Kidney capillary endothelial cell (primary cell): ENCODE measurements around the gene NUBPL.
A peak's percentile ranks its signal among the peaks of the same experiment; 100 is the strongest.
"Not testable (repeated sequence)": the region's sequence is repeated elsewhere in the genome, so short reads cannot be mapped to it uniquely, and the experiment has no call there.

Experiments
- DNase-seq: peaks from one replicate; pipeline ENCODE4 v3.0.0-alpha.2; 2018; ENCODE audit warnings: low spot score

The NUBPL gene

GRCh38 chr14:31880935-31881334, 319.7 kb downstream of the NUBPL start:
- DNase-seq, result peak; percentile 91

- DNase-seq, result peak; percentile 33
Observed at GRCh38 chr14:31881531-31882310, 320.5 kb downstream of the NUBPL start.

DNA sequence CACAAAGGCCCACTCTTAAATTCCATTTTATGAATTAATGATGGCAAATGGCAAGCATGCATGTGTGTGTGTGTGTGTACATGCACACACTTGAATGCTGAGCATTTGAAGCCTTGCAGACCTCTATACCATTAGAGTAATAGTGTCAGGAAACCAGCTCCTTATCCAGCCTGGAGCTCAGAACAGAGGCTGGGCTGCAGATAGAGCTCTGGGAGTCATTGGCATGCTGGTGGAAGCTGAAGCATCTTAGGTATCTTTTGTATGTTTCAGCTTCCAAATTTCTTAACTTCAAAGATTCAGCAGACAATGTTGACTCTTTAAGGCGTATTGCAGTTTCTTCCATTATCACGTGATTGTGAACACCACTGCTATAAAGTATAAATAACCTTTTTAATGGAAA, 323.0 kb downstream of the NUBPL start:
- no peak for DNase-seq

DNA sequence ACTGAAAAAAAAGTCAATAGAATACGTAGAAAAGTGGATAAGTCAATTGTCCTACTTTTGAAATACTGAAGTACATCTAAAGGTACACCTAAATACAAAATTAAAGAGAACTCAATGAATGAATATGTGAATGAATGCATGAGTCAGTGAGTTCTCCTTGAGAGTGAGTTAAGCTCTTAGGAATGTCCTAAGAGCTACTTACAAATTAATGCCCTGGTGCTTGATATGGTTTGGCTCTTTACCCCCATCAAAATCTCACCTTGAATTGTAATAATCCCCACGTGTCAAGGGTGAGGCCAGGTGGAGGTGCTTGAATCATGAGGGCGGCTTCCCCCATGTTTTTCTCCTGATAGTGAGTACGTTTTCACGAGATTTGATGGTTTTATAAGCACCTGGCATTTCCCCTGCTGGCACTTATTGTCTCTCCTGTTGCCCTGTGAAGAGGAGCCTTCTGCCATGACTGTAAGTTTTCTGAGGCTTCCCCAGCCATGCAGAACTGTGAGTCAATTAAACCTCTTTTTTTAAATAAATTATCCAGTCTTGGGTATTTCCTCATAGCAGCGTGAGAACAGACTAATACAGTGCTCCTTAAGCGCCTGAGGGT, 323.7 kb downstream of the NUBPL start:
- peak; percentile 32 for DNase-seq

- DNase-seq, result no peak
Observed at GRCh38 chr14:31886156-31886835, 325.1 kb downstream of the NUBPL start.

- DNase-seq, result no peak
Observed at GRCh38 chr14:31887929-31888580, 326.9 kb downstream of the NUBPL start.

GRCh38 chr14:31889297-31889696, 328.1 kb downstream of the NUBPL start:
- no peak for DNase-seq

GRCh38 chr14:31890202-31890601, 329.0 kb downstream of the NUBPL start:
- DNase-seq, result not testable (repeated sequence)

DNA sequence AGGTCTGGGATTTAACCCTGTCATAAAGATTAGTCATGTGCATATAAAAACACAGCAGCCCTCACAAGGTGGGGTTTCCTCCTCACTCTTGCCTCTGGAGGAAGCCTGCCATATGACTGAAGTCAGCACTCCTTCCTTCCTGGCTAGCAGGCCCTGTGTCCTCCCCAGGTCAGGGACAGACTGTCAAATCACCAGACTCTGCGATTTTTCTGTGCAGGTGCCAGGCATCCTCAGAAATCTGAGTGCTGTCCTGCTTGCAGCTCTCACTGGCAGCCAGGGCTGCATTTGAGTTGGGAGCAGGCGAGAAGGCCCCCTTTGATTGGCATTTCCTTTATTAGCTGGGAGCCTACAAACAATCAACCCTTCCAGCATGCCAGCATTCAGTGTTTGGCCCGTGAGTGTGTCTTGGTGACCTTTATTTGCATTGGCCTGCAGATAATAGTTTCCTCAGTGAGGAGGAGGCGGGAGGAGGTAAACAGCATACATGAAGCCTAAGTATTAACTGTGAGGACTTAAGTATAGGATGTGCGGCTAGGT, 332.1 kb downstream of the NUBPL start:
- peak; percentile 53 for DNase-seq

DNA sequence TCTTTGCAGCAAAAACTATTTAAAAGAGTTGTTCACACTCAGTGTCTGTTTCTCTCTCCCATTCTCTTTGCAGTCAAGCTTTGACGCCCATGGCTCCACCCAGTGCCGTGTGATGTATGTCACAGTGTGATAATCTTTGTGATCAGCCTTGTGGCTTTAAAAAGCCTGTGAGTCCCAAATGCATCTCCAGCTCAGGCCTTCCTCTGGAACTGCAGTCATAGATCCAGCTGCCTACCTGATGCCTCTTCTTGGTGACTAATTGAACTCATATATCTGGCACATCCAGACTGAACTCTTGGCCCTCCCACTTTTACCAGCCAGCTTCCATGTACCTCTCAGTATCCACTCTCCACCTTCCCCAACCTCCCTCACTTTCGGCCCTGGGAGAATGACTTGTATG, 333.1 kb downstream of the NUBPL start:
- DNase-seq, result no peak

DNA sequence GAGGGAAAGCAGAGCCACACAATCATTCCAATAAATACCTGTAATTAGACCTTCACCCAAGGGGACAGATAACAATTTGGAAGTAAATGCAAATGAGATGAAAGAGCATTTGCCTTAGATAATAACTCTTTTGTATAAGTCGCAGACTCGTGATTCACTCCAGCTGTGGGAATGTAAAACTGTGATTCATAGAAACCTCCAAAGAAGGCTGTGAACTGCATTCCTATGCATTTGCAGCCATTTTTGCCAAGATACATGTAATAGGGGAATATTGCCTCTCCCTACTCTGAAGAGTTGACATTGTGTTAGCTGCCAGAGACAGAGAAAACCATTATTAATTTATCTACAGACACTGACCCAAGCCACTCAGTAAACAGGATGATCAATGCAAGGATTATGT, 334.0 kb downstream of the NUBPL start:
- no peak for DNase-seq

DNA sequence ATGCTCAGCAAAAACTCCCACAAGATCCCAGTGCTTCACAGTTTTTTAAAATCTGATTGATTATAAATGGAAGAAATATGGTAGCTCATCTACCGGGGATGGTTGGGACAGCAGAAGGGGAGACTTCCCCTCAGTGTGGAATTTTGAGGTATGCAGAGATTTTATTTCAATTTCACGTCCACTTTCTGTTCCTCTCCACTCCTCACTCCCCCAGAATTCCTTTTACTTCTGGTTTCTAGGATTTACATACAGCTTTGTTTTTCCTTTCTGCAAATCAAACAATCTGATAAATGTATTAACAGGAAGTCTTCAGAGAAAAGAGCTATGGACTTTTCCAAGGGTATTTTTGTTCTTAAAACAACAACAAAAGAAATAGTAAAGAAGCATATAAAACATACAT, 334.4 kb downstream of the NUBPL start:
- no peak for DNase-seq

- DNase-seq, result no peak
Observed at GRCh38 chr14:31897581-31898186, 336.5 kb downstream of the NUBPL start.

DNA sequence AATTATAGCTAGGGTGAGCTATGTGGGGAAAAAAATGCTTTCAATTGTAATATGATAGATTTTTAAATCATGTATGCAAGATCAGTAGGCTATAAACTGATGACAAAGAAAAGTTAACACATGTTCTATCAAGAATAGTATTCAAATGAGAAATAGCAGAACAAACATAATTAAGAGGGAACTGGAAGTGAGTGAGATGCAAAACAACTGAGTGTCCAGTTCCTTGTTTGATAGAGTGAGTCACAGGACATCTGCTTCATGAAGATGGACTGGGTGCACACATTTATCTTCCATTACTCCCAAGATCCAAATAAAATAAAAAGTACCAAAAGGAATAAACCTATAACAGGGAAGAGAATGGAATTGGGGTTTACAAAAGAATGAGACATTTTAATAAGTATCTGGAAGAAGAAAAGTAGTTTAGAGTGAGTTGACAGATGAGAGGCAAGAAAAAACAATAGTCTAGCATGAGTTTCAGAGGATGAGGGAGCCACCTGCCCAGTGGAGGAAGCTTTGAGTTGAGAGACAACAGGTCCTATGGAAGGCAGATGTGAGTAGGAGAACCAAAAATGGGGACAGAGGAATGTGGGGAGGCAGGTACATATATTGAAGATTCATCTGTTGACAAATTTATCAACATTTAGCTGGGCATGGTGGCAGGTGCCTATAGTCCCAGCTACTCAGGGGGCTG, 337.8 kb downstream of the NUBPL start:
- DNase-seq, result no peak

DNA sequence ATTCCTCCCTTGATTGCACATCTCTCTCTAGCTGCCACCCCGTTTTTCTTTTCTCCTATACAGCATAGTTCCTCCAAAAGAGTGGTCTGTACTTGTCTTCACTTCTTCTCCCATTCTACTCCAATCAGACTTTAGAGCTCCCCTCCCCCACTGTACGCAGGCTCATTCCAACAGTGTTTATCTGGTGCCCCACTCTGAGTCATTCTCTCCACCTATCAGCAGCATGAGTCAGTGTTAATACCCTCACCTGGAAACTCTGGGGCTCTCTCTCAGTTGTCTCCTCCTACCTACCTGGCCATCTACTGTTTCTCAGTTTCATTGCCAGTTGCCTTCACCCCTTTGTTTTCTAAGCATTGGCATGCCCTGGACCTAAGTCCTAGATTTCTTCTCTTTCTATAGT, 340.8 kb downstream of the NUBPL start:
- no peak for DNase-seq

- no peak for DNase-seq
Observed at GRCh38 chr14:31902945-31903646, 341.9 kb downstream of the NUBPL start.

GRCh38 chr14:31909977-31910376, 348.8 kb downstream of the NUBPL start:
- no peak for DNase-seq
